NCI-H2081 treated with DMSO at 0.1 percent for 48 hours (cell line): ENCODE results near the gene SUPT6H.

Experiments used
- DNase-seq: peaks from one replicate; lab custom pipeline; 2025; lab: John Stamatoyannopoulos, UW

SUPT6H gene

DNA sequence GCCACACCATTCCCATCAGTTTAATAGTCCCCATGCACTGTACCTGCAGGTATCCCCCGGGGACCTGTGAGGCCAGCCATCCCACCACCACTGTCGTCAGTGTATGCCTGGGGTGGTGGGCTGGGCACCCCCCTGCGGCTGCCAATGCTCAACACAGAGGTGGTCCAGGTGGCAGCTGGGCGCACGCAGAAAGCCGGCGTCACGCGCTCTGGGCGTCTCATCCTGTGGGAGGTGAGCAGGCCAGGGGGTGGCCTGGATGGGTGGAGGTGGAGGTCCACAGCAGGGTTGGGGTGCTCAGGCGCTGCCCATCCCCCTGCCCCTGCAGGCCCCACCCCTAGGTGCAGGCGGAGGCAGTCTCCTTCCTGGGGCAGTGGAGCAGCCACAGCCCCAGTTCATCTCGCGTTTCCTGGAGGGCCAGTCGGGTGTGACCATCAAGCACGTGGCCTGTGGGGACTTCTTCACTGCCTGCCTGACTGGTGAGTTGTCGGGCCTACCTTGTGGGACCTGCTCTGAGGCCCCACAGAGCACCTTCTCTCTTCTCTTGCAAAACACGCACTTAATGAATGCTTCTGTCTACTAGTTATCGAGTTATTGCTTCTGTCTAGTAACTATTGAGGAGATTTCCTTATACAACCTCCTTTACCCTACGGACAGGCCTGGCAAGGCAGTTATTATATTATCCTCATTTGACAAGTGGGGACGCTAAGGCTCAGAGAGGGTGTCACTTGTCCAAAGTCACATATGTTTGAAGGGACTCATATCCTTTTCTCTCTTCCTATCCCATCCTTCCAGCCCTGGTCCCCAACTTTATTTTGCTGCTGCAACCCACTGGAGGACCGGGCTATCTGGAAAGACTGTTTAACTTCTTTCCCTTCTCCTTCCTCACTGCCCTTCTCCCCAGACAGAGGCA, 76.0 kb downstream of the SUPT6H start:
- no peak for DNase-seq

DNA sequence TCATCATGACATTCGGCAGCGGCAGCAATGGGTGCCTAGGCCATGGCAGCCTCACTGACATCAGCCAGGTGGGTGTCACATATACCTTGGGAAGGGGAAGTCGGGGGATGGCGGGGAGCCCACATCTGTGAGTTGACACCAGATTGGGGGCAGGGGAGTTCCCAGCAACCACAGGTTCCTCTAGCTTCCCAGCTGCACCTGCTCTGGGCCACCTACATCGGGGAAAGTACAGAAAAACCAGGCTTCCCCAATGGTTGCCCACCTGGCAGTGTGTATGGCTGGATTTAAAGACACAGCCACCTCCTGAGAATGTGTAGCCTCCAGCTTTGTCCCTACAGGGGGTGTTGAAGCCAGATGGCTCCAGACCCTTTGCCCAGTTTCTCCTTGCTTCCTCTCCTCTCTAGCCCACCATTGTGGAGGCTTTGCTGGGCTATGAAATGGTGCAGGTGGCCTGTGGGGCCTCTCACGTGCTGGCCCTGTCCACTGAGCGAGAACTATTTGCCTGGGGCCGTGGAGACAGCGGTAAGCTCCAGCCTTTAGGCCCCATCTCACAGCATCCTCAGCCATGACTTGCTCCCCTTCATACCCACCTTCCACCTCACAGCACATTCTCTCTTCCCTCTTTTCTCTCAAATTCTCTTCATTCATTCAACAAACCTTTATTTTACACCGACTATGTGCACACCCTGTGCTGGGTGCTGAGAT, 76.8 kb downstream of the SUPT6H start:
- DNase-seq: no peak

DNA sequence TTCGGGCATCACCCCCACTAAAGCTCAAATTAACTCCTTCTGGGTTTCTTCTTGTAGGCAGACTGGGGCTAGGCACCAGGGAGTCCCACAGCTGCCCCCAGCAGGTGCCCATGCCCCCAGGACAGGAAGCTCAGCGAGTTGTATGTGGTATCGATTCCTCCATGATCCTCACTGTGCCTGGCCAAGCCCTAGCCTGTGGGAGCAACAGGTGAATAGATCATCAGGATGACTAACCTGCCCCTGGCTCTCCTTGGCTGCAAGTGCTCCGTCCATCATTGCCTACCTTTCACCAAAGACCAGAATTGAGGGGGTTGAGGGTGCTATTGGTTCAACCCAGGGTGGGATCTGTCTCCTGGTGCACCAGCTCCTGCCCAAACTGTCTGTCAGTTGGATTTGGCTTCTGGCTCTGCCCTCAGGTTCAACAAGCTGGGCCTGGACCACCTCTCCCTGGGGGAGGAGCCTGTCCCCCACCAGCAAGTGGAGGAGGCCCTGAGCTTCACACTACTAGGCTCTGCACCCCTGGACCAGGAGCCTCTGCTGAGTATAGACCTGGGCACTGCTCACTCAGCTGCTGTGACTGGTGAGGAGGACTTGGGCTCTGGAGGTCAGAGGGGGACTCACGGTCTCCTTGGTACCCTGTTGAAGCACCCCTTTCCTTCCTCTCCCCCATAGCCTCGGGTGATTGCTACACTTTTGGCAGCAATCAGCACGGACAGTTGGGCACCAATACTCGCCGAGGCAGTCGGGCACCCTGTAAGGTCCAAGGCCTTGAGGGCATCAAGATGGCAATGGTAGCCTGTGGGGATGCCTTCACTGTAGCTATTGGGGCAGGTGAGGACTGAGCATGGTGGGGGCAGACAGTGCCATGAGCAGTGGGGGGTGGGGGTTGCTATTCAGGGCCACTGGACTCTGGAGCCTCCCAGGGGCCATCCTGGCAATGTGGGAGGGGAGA, 78.7 kb downstream of the SUPT6H start:
- no peak for DNase-seq

DNA sequence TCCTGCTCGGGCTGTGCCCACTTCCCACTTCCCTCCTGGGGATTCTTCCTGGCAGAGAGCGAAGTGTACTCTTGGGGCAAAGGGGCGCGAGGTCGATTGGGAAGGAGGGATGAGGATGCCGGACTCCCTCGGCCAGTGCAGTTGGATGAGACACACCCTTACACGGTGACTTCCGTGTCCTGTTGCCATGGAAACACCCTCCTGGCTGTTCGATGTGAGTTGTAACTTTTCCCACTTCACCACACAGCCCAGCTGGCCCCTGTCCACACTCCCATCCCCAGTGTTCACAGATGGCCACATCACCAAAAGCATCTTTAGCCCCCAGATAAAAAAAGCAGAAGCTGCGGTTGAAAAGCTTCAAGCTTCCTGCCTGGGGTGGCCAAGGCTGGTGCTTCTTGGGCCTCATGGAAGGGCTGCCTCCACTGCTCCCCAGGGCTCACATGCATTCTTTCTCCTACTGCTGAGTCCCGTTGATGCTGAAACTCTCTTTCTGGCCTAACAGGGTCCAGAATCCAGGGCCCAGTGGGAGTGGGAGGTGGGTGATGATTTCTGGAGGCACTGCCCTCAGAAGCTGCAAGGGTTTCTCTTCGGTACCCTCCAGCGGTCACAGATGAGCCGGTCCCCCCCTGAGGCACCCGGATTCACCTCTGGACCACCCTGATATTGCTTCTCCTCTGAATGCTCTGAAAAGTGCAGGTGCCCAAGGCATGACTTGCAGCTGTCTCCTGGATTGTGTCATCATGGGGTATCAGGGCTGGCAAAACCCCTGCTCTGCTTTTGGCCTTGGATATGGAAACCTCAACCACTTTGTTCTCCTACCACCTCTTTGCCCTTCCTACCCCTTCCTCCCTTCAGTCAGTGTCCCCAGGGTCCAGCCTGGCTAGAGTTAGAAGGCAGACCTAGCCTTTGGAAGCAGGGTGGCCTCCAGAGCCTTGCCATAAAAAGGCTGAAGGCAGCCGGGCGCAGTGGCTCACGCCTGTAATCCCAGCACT, 79.6 kb downstream of the SUPT6H start:
- no peak for DNase-seq

DNA sequence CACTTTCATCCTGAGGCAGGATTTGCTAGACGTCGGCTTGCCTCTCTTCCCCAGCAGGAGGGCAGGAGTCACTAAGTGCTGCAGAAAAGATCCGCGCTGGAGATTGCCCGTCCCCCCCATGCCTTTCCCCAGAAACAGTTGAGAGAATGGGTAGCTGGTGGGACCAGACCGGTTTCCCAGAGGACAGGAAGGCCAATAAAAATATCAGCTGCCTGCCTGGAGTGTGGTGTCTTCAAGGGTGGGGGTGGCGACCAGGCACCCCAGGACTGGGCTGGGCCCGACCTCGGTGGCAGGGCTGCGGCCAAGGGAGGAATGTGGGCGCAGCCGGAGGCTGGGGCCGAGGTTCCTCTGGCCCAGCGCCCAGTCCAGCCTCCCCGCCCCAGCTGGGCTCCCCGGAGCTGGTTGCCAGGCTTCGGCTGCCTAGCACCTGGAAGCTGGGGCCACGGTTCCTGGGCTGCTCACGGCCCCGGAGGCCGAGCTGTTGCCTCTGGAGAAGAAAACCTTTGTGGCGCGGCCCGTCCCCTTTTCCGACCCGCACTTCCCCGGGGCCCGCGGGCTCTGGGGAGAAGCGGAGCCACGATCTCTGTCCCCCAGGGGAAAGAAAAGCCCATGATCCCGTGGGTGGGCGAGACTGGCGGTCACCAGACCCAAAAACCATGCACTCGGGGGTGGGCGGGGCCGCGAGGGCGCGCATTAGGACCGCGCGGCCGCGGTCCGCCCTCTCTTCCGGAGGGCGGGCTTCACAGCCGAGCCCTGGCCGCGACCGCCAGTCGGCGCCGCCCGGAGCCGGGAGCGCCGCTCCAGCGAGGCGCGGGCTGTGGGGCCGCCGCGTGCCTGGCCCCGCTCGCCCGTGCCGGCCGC, 81.5 kb downstream of the SUPT6H start, which contains the start of gene TRAF4:
Gene TRAF4 (plus strand): TSS at position 769 of the 861 bp plus-strand sequence. CDS start 102 bp downstream, outside the sequence.
- DNase-seq: no peak

DNA sequence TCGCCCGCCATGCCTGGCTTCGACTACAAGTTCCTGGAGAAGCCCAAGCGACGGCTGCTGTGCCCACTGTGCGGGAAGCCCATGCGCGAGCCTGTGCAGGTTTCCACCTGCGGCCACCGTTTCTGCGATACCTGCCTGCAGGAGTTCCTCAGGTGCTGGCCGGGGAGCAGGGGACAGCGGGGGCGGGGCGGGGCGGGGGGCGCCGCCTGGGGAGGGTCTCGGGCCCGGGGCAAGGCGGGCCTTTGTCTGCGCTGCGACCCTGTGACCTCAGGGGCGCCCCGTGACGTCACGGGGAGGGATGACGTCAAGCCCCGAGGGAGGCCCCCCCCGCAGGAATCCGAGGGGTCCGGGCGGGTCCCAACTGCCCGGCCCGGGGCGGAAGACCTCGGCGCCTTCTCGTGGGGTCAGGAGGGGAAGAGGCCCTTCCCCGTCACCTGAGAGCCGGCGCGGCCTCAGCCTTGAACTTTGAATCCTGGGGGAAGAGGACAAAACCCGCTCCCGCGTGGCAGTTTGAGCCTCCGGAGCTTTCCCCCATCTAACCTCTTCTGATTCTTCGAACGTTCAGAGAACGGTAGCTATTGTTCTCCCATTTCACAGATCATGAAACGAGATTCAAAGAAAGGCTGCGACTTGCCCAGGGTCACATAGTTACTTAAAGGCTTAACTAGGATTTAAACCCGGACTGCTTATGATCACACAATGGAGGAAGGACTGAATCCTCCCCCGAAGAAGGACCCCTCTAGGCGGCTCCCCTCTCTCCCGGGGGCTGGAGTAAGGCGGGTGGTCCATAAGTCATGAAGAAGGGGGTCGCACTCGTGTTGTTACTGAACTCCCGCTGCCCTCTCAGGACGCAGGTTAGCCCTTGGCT, 82.3 kb downstream of the SUPT6H start:
- no peak for DNase-seq

DNA sequence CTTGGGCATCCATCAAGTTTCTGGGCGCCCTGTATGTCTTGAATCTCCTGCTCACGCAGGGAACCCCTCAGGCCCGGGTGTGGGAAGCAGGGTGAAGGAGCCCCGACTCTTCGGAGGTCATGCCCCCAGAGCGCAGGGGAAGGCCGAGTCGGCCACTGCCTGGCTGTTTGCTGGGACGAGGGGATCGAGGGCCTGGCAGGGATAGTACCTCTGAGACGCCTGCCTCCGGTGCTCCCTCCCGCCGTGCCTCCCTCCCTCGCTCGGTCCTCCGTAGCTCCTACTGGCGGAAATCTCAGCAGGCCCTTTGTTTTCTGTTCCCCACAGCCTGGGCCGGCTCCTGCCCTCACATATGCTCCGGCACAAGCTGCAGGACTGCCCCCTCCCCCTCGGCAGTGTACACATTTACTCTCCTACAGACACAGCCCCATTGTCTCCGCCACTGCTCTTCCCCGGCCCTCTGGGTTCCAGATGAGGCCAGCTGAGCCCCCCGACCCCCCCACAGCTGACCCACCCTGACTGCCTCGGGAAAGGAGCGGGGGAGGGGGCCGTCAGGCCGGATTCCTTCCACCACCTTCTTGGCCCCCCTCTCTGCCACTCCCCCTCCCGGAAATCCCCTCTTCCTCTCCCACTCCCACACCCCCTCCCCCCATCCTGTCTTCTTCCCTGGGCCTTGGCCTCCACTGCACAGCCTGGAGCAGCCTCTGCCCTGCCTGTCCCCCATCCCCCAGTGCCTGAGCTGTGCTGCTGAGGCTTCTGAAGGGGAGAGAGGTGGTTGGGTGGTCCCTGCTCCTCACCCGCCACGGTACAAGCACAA, 83.2 kb downstream of the SUPT6H start:
- DNase-seq: no peak

DNA sequence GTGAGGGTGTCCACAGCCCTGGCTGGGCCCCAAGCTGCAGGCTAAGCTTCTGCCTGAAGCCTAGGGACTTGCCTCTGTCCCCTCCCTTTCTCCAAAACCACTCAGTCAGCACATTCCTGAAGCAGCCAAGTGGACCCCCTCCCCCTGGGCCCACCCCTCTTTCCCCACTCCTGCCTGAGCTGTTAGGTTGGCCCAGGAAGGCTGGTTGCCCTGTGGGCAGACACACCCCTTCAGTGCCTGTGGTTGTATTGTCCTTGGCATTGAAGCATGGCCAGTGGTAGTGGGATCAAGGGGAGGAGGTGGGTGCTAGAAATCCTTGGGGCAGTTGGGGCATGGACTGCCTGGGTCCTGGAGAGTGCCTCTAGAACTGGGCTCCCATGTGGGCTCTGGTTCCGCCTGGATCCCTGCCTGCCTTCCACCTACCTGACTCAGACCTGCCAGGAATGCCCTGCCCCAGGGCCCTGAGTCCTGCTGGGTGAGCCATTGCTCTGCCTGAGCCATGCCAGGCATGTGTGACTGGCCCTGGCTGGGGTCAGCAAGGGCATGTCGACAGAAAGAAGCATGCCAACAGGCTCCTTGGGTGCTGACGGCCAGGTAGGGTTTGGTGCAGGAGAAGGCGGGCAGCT, 83.9 kb downstream of the SUPT6H start:
- DNase-seq: no peak

DNA sequence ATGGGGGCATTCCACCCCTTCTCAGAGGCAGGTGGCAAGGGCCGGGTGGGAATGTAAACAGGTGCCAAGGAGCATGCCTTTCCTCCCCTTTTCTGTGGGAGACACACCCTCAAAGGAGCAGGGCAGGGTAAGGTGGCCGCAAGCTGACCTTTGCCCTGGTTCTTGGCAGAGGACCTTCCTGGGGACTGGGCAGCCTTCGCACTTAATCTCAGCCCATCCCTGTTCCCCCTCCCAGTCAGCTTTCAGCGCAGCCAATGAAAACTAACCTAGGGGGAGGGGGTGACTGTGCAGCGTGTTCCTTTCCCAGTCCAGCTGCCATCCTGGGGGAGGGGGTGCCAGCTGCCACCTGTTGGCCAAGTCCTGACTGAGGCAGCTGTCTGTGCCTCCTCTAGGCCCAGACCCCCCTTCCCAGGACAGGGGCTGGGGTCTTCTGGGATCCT, 84.6 kb downstream of the SUPT6H start:
- DNase-seq: no peak

DNA sequence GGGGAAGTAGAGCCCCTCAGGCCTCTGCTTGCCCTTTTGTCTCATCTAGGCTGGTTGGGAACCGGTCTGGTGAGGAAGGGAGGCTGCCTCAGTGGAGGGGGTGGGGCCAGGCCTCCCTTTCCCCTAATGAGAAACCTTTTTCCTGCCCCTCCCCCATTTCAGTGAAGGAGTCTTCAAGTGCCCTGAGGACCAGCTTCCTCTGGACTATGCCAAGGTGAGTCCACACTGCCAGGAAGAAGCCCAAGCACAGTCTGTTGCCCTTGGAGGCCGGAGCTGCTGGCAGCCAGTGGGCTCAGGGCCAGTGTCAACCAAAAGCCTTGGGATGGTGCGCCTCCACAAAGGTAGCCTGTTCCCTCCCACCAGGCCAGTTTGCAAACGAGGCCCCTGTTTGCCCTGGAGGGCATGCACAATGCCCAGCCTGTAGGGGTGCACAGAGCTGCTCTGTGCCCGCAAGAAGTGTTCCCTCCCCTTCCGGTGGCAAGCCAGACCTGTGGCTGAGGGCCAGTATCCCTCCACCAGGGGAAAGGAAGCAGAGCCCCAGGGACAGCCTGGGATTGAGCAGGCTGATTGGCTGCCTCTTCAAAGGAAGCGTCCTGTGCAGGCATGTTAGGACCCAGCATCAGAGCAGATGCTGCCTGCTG, 85.2 kb downstream of the SUPT6H start:
- no peak for DNase-seq

DNA sequence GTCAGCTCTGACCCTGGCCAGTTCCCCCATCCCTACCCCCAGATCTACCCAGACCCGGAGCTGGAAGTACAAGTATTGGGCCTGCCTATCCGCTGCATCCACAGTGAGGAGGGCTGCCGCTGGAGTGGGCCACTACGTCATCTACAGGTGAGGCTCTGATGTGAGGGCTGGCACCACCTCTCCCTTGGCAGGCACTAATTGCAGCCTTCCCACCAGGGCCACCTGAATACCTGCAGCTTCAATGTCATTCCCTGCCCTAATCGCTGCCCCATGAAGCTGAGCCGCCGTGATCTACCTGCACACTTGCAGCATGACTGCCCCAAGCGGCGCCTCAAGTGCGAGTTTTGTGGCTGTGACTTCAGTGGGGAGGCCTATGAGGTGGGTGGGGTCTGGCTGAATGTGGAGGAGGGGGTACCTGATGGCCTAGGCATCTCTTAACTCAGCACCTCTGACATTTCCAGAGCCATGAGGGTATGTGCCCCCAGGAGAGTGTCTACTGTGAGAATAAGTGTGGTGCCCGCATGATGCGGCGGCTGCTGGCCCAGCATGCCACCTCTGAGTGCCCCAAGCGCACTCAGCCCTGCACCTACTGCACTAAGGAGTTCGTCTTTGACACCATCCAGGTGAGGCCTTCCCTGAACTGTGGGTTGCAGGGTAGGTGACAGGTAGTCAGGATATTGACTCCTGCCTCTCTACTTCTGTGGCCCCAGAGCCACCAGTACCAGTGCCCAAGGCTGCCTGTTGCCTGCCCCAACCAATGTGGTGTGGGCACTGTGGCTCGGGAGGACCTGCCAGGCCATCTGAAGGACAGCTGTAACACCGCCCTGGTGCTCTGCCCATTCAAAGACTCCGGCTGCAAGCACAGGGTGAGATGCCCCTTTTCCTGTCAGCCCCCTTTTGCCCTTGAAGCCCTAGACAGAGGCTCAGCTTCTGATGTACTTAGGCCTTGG, 86.1 kb downstream of the SUPT6H start:
- no peak for DNase-seq

DNA sequence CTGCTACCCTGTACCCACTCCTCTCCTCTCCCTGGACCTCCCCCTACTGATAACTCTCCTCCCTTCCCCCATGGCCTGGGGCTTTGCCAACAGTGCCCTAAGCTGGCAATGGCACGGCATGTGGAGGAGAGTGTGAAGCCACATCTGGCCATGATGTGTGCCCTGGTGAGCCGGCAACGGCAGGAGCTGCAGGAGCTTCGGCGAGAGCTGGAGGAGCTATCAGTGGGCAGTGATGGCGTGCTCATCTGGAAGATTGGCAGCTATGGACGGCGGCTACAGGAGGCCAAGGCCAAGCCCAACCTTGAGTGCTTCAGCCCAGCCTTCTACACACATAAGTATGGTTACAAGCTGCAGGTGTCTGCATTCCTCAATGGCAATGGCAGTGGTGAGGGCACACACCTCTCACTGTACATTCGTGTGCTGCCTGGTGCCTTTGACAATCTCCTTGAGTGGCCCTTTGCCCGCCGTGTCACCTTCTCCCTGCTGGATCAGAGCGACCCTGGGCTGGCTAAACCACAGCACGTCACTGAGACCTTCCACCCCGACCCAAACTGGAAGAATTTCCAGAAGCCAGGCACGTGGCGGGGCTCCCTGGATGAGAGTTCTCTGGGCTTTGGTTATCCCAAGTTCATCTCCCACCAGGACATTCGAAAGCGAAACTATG, 87.0 kb downstream of the SUPT6H start:
- DNase-seq: no peak

DNA sequence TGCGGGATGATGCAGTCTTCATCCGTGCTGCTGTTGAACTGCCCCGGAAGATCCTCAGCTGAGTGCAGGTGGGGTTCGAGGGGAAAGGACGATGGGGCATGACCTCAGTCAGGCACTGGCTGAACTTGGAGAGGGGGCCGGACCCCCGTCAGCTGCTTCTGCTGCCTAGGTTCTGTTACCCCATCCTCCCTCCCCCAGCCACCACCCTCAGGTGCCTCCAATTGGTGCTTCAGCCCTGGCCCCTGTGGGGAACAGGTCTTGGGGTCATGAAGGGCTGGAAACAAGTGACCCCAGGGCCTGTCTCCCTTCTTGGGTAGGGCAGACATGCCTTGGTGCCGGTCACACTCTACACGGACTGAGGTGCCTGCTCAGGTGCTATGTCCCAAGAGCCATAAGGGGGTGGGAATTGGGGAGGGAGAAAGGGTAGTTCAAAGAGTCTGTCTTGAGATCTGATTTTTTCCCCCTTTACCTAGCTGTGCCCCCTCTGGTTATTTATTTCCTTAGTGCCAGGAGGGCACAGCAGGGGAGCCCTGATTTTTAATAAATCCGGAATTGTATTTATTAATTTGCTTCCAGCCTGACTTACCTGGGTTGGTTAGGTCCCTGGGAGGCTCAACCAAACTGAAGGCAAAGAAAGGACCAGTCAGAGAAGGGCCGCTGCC, 87.6 kb downstream of the SUPT6H start:
- no peak for DNase-seq

DNA sequence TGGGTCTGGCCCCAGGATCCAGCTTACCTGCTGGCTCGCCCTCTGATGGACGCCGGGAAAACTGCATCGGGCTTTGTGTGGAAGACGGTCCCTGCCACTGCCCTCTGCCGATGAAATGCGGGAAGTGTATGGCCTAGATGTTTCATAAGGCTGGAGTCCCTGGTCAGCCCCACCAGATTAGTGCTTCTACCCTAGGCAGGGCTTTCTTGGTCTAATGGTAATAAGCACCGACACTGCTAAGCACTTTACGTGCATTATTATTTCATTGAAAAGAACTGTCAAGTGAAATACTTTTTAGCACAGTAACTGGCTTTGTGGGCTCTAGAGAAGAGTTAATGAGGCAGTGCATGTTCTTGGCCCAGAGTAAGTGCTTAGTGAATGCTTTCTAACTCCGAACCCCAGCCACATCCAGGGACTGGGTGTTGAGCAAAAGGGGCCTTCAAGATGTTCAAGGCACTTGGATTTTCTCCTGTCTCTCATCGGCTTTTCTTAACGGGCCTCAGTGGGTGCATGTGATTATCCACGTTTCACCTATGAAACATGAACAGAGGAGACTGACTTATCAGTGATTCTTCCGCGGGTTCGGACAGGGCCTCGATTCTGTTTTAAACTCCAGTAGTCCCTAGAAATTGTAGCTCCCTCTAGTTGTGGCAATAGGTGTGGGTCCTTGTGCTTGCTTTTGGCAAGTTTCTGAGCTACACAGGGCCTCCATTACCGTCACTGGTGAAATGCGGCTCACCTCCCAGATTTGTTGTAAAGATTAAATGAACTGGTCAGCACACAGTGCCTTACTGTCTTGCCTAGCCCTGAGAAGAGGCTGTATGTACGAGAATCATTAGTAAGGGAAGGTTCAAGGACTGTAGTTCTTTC, 88.4 kb downstream of the SUPT6H start:
- DNase-seq: peak; percentile 45
